HG03280 (cell line): ENCODE results near the gene POP4.

Experiments
- ATAC-seq: cut with Tn5 transposase; IDR thresholded peaks from one replicate; pipeline ENCODE4 v1.9.1; 2021; ENCODE audit warnings: mild to moderate bottlenecking, moderate library complexity; ENCODE audit not compliant: unreplicated experiment

The POP4 gene

GRCh38 chr19:29660835-29661234 is 54.8 kb downstream of the POP4 start:
- ATAC-seq = no peak

GRCh38 chr19:29662278-29662603 is 56.2 kb downstream of the POP4 start:
- no peak for ATAC-seq

GRCh38 chr19:29662604-29663404 is 56.7 kb downstream of the POP4 start:
- ATAC-seq = no peak

- no peak for ATAC-seq
Observed at GRCh38 chr19:29663861-29664752, 58.0 kb downstream of the POP4 start.

GRCh38 chr19:29664753-29665214 is 58.7 kb downstream of the POP4 start:
- no peak for ATAC-seq

- ATAC-seq = peak; percentile 91
Observed at GRCh38 chr19:29665215-29665825, 59.2 kb downstream of the POP4 start, which contains the start of gene PLEKHF1. Gene PLEKHF1 (plus strand): TSS chr19:29665461. CDS start chr19:29673840, 8,379 bp downstream.

- peak; percentile 20 for ATAC-seq
Observed at GRCh38 chr19:29665826-29666577, 59.9 kb downstream of the POP4 start.
